HG02884 (cell line): ENCODE results near the gene TNFRSF1B.

Source experiments
- ATAC-seq: cut with Tn5 transposase; IDR thresholded peaks from one replicate; pipeline ENCODE4 v1.9.1; 2021; ENCODE audit warnings: mild to moderate bottlenecking, moderate library complexity; ENCODE audit not compliant: unreplicated experiment

The TNFRSF1B gene

GRCh38 chr1:12166834-12167492, at the start of gene TNFRSF1B:
Gene TNFRSF1B (plus strand): TSS chr1:12166991. CDS start chr1:12167092, 101 bp downstream.
- no peak for ATAC-seq

GRCh38 chr1:12121212-12122003, 45.4 kb upstream of the TNFRSF1B start:
- ATAC-seq, result no peak

- ATAC-seq, result no peak
Measured at GRCh38 chr1:12123172-12123571, 43.6 kb upstream of the TNFRSF1B start.

GRCh38 chr1:12124693-12125421, 41.9 kb upstream of the TNFRSF1B start:
- no peak for ATAC-seq

GRCh38 chr1:12125422-12126355, 41.1 kb upstream of the TNFRSF1B start:
- no peak for ATAC-seq

GRCh38 chr1:12126781-12127180, 40.0 kb upstream of the TNFRSF1B start:
- no peak for ATAC-seq

GRCh38 chr1:12127206-12127810, 39.5 kb upstream of the TNFRSF1B start:
- ATAC-seq, result no peak

- ATAC-seq, result no peak
Measured at GRCh38 chr1:12128120-12128519, 38.7 kb upstream of the TNFRSF1B start.

GRCh38 chr1:12129624-12130023, 37.2 kb upstream of the TNFRSF1B start:
- no peak for ATAC-seq

GRCh38 chr1:12130466-12131130, 36.2 kb upstream of the TNFRSF1B start:
- ATAC-seq, result no peak

GRCh38 chr1:12132078-12132477, 34.7 kb upstream of the TNFRSF1B start:
- no peak for ATAC-seq

GRCh38 chr1:12134716-12135115, 32.1 kb upstream of the TNFRSF1B start:
- no peak for ATAC-seq

GRCh38 chr1:12135612-12136011, 31.2 kb upstream of the TNFRSF1B start:
- no peak for ATAC-seq

GRCh38 chr1:12136916-12137610, 29.7 kb upstream of the TNFRSF1B start:
- no peak for ATAC-seq

GRCh38 chr1:12138196-12139168, 28.3 kb upstream of the TNFRSF1B start:
- no peak for ATAC-seq

- ATAC-seq, result no peak
Measured at GRCh38 chr1:12140016-12140415, 26.8 kb upstream of the TNFRSF1B start.

- ATAC-seq, result no peak
Measured at GRCh38 chr1:12140515-12141162, 26.2 kb upstream of the TNFRSF1B start.
